Transverse colon (tissue), 4 donors: ENCODE data around the gene CPNE8. TPM values are rescaled to one million over a fixed set of nuclear protein-coding genes. Genes with fewer than 3 reads are reported as not detected.
"Not testable (repeated sequence)": the region's sequence is repeated elsewhere in the genome, so short reads cannot be mapped to it uniquely, and the experiment has no call there.

Source experiments
- DNase-seq: peaks from one replicate; pipeline ENCODE4 v3.0.0-alpha.2; 2019
- H3K27ac ChIP-seq, 4 donors: fragments of 200-600 bp; sonication (generic); 2 replicates each; pipeline ENCODE4 v1.5.1; 2016 to 2018; ENCODE audit warnings: inconsistent platforms in 4 of 4
- H3K27me3 ChIP-seq: fragments of 200-600 bp; sonication (generic); 2 replicates; pipeline ENCODE4 v1.5.1; 2017; ENCODE audit warnings: inconsistent platforms
- H3K36me3 ChIP-seq, 4 donors: fragments of 200-600 bp; sonication (generic); 2 replicates each; pipeline ENCODE4 v1.5.1; 2017 to 2019; ENCODE audit warnings: inconsistent platforms in 4 of 4
- H3K4me1 ChIP-seq, 4 donors: fragments of 200-600 bp; sonication (generic); 2 replicates each; pipeline ENCODE4 v1.5.1; 2017 to 2020; ENCODE audit warnings: inconsistent platforms in 4 of 4
- H3K4me3 ChIP-seq, 4 donors: fragments of 200-600 bp; sonication (generic); 1 replicate in 1 of 4; 2 replicates in 3 of 4; pipeline versions ENCODE4 v1.5.1 to v1.6.1; 2017 to 2019; ENCODE audit warnings: inconsistent platforms in 4 of 4
- H3K9me3 ChIP-seq, 2 donors: fragments of 200-600 bp; sonication (generic); 2 replicates each; pipeline ENCODE4 v1.5.1; 2017 to 2019; ENCODE audit warnings: inconsistent platforms in 2 of 2
- EP300 ChIP-seq: sonication (generic); formaldehyde crosslinking; IDR thresholded peaks from one replicate; pipeline ENCODE4 v1.6.1; 2017; ENCODE audit warnings: antibody characterized with exemption, low read depth
- POLR2A ChIP-seq: fragments of 450-650 bp; IDR thresholded peaks from one replicate; pipeline ENCODE4 v1.6.1; 2016; ENCODE audit warnings: antibody characterized with exemption, mild to moderate bottlenecking, moderate library complexity
- POLR2AphosphoS5 ChIP-seq, 3 donors: sonication (generic); formaldehyde crosslinking; IDR thresholded peaks; one replicate each; pipeline ENCODE4 v1.6.1; 2016; ENCODE audit warnings: antibody characterized with exemption in 3 of 3
- WGBS, 2 donors: methylation state at CpG; one replicate each; pipeline ENCODE4 v1.1.5; 2018; ENCODE audit warnings: low coverage in 1 of 2; 5-methylcytosine and 5-hydroxymethylcytosine counted together
- in situ Hi-C, 4 donors: fragments of 200-750 bp; cut with MboI; loops; one replicate each; pipeline versions ENCODE4 v1.15.0 to v1.15.1; 2017; ENCODE audit warnings: low sequenced_read_pairs in 3 of 4, low pct_ligation_motif_present in 1 of 4, low pct_unique_long_range_greater_than_20kb in 1 of 4
- intact Hi-C: fragments of 100-400 bp; cut with DNase I; formaldehyde crosslinking; loops from one replicate; pipeline ENCODE4 v1.15.1; 2023; ENCODE audit warnings: low total_unique reads
- total RNA-seq, 4 donors: library from RNA; depleted of rRNA; stranded (reverse); fragments of >200 nt; gene quantifications; one replicate each; pipeline ENCODE4 v1.1.0, GENCODE V29; 2016
- TF ChIP-seq, protein P1 (sequence below), 5 experiments: fragments of 200-600 bp in 3 of 5; fragments of 450-650 bp in 2 of 5; sonication (generic) in 3 of 5; IDR thresholded peaks; 1 replicate in 2 of 5; 2 replicates in 3 of 5; pipeline ENCODE4 v1.5.1; 2016 to 2017; ENCODE audit warnings: antibody characterized with exemption in 5 of 5, inconsistent platforms in 3 of 5, mild to moderate bottlenecking in 2 of 5, moderate library complexity in 1 of 5

Gene CPNE8
- total RNA-seq, 4 donors from 2014 or later = 5.4 to 33.3 (median 24.8) TPM

DNA sequence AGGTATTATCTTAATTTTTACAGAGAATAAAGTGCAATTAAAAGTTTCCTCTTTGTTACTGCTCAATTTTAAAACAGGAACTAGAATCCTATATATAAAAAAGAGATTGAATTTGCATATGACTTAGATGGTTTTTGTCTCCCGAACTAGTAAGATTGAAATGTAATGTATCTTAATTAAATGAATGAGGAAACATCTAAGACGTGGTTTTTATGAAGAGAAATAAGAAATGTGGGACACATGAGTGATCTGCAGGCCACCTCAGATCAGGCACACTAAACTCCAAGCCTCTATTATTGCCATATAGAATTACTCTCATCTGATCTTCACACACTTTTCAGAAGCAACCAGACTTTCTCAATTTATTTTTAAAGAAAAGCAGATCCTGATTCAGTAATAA lies 158.6 kb downstream of the CPNE8 start:
- WGBS, 2 donors = 76 to 85% methylated on average over 2 of the region's 2 CpGs
- Histone ChIP-seq H3K4me3 (no peak overlapping the region), H3K9me3 (no peaks in the 10 kb centered on the region), H3K27ac (no peak overlapping the region), H3K27me3 (no peaks in the 10 kb centered on the region), H3K4me1 (no peaks in the 10 kb centered on the region), H3K36me3 (no peaks in the 10 kb centered on the region)
- no peak for DNase-seq
- no peak for TF ChIP-seq POLR2AphosphoS5 (IDR thresholded peaks at IDR 0.05)
- intact Hi-C loops (no loop called here), in situ Hi-C loops (no loop called here)

DNA sequence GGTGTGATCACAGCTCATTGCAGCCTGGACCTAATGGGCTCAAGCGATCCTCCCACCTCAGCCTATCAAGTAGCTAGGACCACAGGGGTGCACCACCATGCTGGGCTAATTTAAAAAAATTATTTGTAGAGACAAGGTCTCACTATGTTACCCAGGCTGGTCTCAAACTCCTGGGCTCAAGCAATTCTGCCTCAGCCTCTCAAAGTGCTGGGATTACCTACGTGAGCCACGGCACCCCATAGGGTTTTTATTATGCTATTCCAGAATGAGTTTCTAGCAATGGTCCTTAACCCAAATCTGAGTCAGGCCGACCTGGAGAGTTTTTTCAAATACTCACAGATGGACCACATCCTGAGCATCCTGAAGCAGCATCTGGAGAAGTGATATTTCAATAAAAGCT lies 159.8 kb downstream of the CPNE8 start:
- Histone ChIP-seq H3K9me3 (no peaks in the 10 kb centered on the region), H3K36me3 (no peaks in the 10 kb centered on the region), H3K27ac (no peak overlapping the region), H3K4me1 (no peaks in the 10 kb centered on the region), H3K27me3 (no peaks in the 10 kb centered on the region), H3K4me3 (no peak overlapping the region)
- no peak for DNase-seq
- in situ Hi-C loops (no loop called here), intact Hi-C loops (no loop called here)
- 81 to 91% methylated on average over 4 of the region's 4 CpGs for WGBS, 2 donors
- no peak for TF ChIP-seq POLR2AphosphoS5 (IDR thresholded peaks at IDR 0.05)
- TF ChIP-seq POLR2A = no peak
- no peak for TF ChIP-seq EP300
- TF ChIP-seq, protein P1, sequence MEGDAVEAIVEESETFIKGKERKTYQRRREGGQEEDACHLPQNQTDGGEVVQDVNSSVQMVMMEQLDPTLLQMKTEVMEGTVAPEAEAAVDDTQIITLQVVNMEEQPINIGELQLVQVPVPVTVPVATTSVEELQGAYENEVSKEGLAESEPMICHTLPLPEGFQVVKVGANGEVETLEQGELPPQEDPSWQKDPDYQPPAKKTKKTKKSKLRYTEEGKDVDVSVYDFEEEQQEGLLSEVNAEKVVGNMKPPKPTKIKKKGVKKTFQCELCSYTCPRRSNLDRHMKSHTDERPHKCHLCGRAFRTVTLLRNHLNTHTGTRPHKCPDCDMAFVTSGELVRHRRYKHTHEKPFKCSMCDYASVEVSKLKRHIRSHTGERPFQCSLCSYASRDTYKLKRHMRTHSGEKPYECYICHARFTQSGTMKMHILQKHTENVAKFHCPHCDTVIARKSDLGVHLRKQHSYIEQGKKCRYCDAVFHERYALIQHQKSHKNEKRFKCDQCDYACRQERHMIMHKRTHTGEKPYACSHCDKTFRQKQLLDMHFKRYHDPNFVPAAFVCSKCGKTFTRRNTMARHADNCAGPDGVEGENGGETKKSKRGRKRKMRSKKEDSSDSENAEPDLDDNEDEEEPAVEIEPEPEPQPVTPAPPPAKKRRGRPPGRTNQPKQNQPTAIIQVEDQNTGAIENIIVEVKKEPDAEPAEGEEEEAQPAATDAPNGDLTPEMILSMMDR (IDR thresholded peaks at IDR 0.05) = no peak

DNA sequence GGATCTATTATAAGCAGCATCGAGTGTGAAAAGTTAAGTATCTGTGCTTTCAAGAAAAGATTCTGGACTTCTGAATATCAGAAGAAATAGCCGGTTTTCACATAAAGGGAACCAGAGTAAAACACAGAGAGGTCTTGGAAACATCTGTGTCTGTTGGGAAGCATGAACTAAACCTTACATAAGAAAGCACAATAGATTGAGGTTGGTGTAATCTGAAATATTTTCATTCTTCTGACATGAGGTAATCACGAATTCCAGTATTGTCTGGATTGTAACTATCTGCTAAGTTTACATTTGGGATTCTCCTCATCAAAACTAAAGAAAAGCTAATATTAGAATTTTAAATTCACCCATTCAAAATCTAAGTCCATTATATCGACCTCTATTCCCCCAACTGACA lies 161.3 kb downstream of the CPNE8 start:
- H3K9me3 ChIP-seq = no peaks in the 10 kb centered on the region
- TF ChIP-seq POLR2A (no peak), POLR2AphosphoS5 (IDR thresholded peaks at IDR 0.05) (no peak), EP300 (no peak)
- TF ChIP-seq, protein P1 (IDR thresholded peaks at IDR 0.05) = no peak
- WGBS, 2 donors = 49 to 63% methylated on average over 3 to 4 of the region's 4 CpGs
- no peaks in the 10 kb centered on the region for H3K27me3 ChIP-seq
- H3K27ac ChIP-seq = no peak overlapping the region
- H3K4me3 ChIP-seq = no peak overlapping the region
- no peak for DNase-seq
- intact Hi-C loops = no loop called here
- H3K36me3 ChIP-seq = no peaks in the 10 kb centered on the region
- in situ Hi-C loops = no loop called here
- H3K4me1 ChIP-seq = no peaks in the 10 kb centered on the region

DNA sequence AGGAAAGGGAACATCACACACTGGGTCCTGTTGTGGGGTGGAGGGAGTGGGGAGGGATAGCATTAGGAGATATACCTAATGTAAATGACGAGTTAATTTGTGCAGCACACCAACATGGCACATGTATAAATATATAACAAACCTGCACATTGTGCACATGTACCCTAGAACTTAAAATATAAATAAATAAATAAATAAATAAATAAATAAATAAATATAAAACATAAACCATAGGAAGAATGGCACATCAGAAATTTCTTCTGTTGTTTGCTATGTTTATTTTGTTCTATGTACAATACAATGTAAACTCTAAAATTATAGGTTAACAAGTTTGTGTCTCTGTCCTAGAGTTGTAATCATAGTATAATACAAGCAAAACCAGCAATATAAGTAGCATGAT lies 162.9 kb downstream of the CPNE8 start:
- H3K4me1 ChIP-seq, DNase-seq, H3K4me3 ChIP-seq, H3K27me3 ChIP-seq, in situ Hi-C loops, H3K9me3 ChIP-seq, intact Hi-C loops, H3K36me3 ChIP-seq, H3K27ac ChIP-seq: not testable (repeated sequence)
- WGBS, 2 donors = 83 to 100% methylated on average over 1 of the region's 1 CpG

DNA sequence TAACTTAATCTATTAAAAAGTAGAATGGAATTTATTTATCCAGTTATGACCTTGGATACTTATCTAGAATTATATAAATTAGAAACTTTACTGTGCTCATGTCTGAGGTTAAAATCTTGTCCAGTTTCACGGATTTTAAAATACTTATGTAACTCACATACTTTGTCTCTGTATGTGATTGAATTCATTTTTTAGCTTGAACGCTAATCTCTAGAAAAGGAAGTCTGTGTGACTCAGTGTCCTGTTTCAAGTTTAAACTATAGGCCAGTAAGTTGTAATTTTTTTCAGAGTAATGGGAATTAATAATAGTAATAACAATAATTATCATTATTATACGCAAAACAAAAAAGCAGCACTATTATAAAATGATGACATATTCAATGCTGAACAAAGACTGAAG lies 168.6 kb downstream of the CPNE8 start:
- Histone ChIP-seq H3K36me3 (no peaks in the 10 kb centered on the region), H3K27ac (no peak overlapping the region), H3K27me3 (no peaks in the 10 kb centered on the region), H3K4me3 (no peak overlapping the region), H3K9me3 (no peaks in the 10 kb centered on the region), H3K4me1 (no peaks in the 10 kb centered on the region)
- no peak for TF ChIP-seq POLR2A
- no peak for TF ChIP-seq EP300
- TF ChIP-seq, protein P1 (IDR thresholded peaks at IDR 0.05) = no peak
- no peak for TF ChIP-seq POLR2AphosphoS5 (IDR thresholded peaks at IDR 0.05)
- DNase-seq = no peak
- intact Hi-C loops = no loop called here
- 77 to 84% methylated on average over 3 of the region's 3 CpGs for WGBS, 2 donors
- in situ Hi-C loops = no loop called here
